DMS 273 treated with DMSO at 0.1 percent for 48 hours (cell line): ENCODE measurements around the gene PA2G4.

Experiments used
- DNase-seq: peaks from one replicate; lab custom pipeline; 2025; lab: John Stamatoyannopoulos, UW

The PA2G4 gene

GRCh38 chr12:56127485-56127887, 23.1 kb downstream of the PA2G4 start:
- no peak for DNase-seq

GRCh38 chr12:56127888-56128669, 23.7 kb downstream of the PA2G4 start, which contains the start of gene ESYT1:
TSS of gene ESYT1 (plus strand) at chr12:56128267. CDS start at chr12:56128320, 53 bp downstream.
- DNase-seq: peak; percentile 97

GRCh38 chr12:56128670-56129205, 24.4 kb downstream of the PA2G4 start:
- DNase-seq: no peak

GRCh38 chr12:56129206-56129941, 25.0 kb downstream of the PA2G4 start:
- no peak for DNase-seq

GRCh38 chr12:56129942-56130495, 25.7 kb downstream of the PA2G4 start:
- DNase-seq: no peak

GRCh38 chr12:56130876-56131275, 26.5 kb downstream of the PA2G4 start:
- no peak for DNase-seq

GRCh38 chr12:56134897-56135296, 30.5 kb downstream of the PA2G4 start:
- no peak for DNase-seq

GRCh38 chr12:56137853-56138571, 33.7 kb downstream of the PA2G4 start:
- DNase-seq: no peak

GRCh38 chr12:56141946-56142784, 37.8 kb downstream of the PA2G4 start:
- no peak for DNase-seq

GRCh38 chr12:56143217-56143616, 38.9 kb downstream of the PA2G4 start:
- no peak for DNase-seq

GRCh38 chr12:56143870-56144269, 39.5 kb downstream of the PA2G4 start:
- no peak for DNase-seq

- no peak for DNase-seq
These were observed 40.9 kb downstream of the PA2G4 start for GRCh38 chr12:56145217-56145616.

- no peak for DNase-seq
These were observed 42.4 kb downstream of the PA2G4 start for GRCh38 chr12:56146492-56147460.

- no peak for DNase-seq
These were observed 46.2 kb downstream of the PA2G4 start for GRCh38 chr12:56150563-56150962.

- no peak for DNase-seq
These were observed 47.3 kb downstream of the PA2G4 start for GRCh38 chr12:56151672-56152131.

GRCh38 chr12:56152132-56152755, 47.9 kb downstream of the PA2G4 start, which contains the start of gene MYL6B:
TSS of gene MYL6B (plus strand) at chr12:56152587. CDS start at chr12:56153919, 1,332 bp downstream.
- DNase-seq: peak; percentile 66

GRCh38 chr12:56152756-56153677, 48.7 kb downstream of the PA2G4 start:
- no peak for DNase-seq

GRCh38 chr12:56153678-56154065, 49.3 kb downstream of the PA2G4 start:
- no peak for DNase-seq
